ENCODE data around the gene STK32B.

STK32B gene

DNA sequence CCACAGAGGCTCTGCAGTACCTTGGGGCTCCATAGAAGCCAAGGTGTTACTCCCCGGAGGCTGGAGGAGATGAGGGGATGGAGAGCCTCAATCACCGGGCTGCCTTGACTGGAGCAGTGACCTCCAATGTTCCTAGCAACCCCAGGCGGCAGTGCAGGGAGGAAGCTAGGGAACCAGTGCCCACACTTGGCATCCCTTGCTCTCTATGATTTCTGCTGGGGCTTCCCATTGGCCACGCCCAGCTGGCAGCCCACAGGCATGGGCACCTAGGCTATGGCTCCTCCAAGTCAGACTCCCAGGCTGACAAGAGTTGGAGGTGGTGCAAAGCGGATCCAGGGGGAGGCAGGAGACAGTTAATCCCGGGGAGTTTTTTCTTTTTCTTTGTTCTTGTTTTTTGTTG, 427.4 kb downstream of the STK32B start:
- no peak for TF ChIP-seq TEAD4 (IDR thresholded peaks at IDR 0.05)
- TF ChIP-seq EGR1 (IDR thresholded peaks at IDR 0.05), result no peak
- TF ChIP-seq TAF1 (IDR thresholded peaks at IDR 0.05; ENCODE audit: low read depth), result no peak
- TF ChIP-seq EP300 (IDR thresholded peaks at IDR 0.05; ENCODE audit: borderline replicate concordance), result no peak
- TF ChIP-seq NFIC (IDR thresholded peaks at IDR 0.05), result no peak
- no peak for TF ChIP-seq RAD21 (IDR thresholded peaks at IDR 0.05; ENCODE audit: low read depth)
- TF ChIP-seq, protein P1, sequence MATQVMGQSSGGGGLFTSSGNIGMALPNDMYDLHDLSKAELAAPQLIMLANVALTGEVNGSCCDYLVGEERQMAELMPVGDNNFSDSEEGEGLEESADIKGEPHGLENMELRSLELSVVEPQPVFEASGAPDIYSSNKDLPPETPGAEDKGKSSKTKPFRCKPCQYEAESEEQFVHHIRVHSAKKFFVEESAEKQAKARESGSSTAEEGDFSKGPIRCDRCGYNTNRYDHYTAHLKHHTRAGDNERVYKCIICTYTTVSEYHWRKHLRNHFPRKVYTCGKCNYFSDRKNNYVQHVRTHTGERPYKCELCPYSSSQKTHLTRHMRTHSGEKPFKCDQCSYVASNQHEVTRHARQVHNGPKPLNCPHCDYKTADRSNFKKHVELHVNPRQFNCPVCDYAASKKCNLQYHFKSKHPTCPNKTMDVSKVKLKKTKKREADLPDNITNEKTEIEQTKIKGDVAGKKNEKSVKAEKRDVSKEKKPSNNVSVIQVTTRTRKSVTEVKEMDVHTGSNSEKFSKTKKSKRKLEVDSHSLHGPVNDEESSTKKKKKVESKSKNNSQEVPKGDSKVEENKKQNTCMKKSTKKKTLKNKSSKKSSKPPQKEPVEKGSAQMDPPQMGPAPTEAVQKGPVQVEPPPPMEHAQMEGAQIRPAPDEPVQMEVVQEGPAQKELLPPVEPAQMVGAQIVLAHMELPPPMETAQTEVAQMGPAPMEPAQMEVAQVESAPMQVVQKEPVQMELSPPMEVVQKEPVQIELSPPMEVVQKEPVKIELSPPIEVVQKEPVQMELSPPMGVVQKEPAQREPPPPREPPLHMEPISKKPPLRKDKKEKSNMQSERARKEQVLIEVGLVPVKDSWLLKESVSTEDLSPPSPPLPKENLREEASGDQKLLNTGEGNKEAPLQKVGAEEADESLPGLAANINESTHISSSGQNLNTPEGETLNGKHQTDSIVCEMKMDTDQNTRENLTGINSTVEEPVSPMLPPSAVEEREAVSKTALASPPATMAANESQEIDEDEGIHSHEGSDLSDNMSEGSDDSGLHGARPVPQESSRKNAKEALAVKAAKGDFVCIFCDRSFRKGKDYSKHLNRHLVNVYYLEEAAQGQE (IDR thresholded peaks at IDR 0.05; ENCODE audit: low read depth), result no peak

DNA sequence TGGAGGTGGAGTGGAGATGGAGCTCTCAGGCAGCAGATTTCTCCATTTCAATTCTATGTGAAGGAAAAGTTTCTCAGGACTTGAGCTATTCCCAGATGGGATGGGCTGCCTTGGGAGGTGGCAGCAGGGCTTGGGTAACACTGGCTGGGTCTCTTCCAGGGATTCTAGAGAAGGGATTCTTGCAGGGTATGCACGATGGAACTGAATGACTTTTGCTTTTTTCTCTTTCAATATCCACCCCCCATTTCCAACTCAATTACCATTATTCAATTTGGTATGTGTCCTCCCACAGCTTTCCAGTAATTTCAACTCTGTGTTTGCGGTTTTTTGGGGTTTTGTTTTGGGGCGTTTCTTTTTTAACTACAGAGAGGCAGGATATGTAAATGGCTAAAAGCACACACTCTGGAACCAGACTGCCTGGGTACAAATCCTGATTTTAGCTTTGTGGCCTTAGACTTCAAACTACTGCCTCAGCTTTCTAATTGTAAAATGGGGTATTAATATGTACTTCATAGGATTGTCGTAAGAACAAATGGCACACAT, 428.3 kb downstream of the STK32B start:
- TF ChIP-seq, protein P2, sequence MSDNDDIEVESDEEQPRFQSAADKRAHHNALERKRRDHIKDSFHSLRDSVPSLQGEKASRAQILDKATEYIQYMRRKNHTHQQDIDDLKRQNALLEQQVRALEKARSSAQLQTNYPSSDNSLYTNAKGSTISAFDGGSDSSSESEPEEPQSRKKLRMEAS (IDR thresholded peaks at IDR 0.05), result no peak
- TF ChIP-seq CREB1 (IDR thresholded peaks at IDR 0.05; ENCODE audit: low read depth), result no peak
- TF ChIP-seq NFIC (IDR thresholded peaks at IDR 0.05), result no peak
- no peak for TF ChIP-seq TEAD4 (IDR thresholded peaks at IDR 0.05)

DNA sequence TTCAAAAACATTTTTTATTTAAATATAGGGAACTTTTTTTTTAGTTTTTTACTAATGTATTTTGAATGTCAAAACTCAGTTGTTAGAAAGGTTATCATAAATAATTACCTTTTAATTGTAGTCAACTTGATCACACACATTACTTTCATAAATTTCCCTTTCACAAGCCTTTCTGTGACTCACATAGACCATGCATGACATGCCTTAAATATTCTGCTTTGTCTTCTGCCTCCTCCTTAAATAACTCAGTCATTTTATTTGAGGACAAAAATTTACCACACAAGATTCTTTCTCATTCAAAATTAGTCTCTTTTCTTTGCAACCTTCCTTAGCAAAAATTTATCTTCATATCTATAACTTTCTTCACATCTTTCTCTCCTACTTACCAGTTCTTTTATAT, 437.1 kb downstream of the STK32B start:
- TF ChIP-seq NFIC (IDR thresholded peaks at IDR 0.05), result no peak
- TF ChIP-seq RAD21 (IDR thresholded peaks at IDR 0.05; ENCODE audit: low read depth), result no peak
- TF ChIP-seq, protein P1 (IDR thresholded peaks at IDR 0.05; ENCODE audit: low read depth), result no peak
- TF ChIP-seq CREB1 (IDR thresholded peaks at IDR 0.05; ENCODE audit: low read depth), result no peak
- TF ChIP-seq EP300 (IDR thresholded peaks at IDR 0.05; ENCODE audit: borderline replicate concordance), result no peak
- TF ChIP-seq, protein P3, sequence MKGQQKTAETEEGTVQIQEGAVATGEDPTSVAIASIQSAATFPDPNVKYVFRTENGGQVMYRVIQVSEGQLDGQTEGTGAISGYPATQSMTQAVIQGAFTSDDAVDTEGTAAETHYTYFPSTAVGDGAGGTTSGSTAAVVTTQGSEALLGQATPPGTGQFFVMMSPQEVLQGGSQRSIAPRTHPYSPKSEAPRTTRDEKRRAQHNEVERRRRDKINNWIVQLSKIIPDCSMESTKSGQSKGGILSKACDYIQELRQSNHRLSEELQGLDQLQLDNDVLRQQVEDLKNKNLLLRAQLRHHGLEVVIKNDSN (IDR thresholded peaks at IDR 0.05), result no peak
- no peak for TF ChIP-seq EGR1 (IDR thresholded peaks at IDR 0.05)
- no peak for TF ChIP-seq FOXM1 (IDR thresholded peaks at IDR 0.05; ENCODE audit: borderline replicate concordance, low read depth)
- no peak for TF ChIP-seq YY1 (IDR thresholded peaks at IDR 0.05; ENCODE audit: low read depth)
- no peak for TF ChIP-seq TEAD4 (IDR thresholded peaks at IDR 0.05)
- TF ChIP-seq ZBTB7A (IDR thresholded peaks at IDR 0.05; ENCODE audit: low read depth), result no peak
- no peak for TF ChIP-seq TAF1 (IDR thresholded peaks at IDR 0.05; ENCODE audit: low read depth)
- TF ChIP-seq, protein P2 (IDR thresholded peaks at IDR 0.05), result no peak
- no peak for TF ChIP-seq TCF12 (IDR thresholded peaks at IDR 0.05; ENCODE audit: low read depth)
- TF ChIP-seq CEBPB (IDR thresholded peaks at IDR 0.05), result no peak

DNA sequence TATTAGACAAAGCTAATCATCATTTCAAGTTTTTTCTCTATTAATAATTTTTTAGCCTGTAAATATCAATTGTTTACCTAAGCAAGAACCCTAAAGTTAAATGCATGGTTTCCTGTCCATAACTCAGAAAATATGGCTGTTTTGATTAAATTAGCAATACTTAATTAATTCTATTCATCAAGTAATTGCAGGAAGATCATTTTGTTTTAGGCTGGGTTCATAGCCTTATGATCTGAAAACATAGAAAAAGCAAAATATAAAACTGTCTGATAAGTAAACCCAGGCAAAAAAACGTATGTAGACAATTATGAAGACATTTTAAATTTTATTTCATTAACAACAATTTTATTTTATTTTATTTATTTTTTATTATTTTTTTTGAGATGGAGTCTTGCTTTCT, 438.0 kb downstream of the STK32B start:
- TF ChIP-seq FOXM1 (IDR thresholded peaks at IDR 0.05; ENCODE audit: borderline replicate concordance, low read depth) (no peak), TAF1 (IDR thresholded peaks at IDR 0.05; ENCODE audit: low read depth) (no peak), RAD21 (IDR thresholded peaks at IDR 0.05; ENCODE audit: low read depth) (no peak), TEAD4 (IDR thresholded peaks at IDR 0.05) (no peak), CEBPB (IDR thresholded peaks at IDR 0.05) (no peak), TCF12 (IDR thresholded peaks at IDR 0.05; ENCODE audit: low read depth) (no peak), ZBTB7A (IDR thresholded peaks at IDR 0.05; ENCODE audit: low read depth) (no peak), EP300 (IDR thresholded peaks at IDR 0.05; ENCODE audit: borderline replicate concordance) (no peak), NFIC (IDR thresholded peaks at IDR 0.05) (no peak)

DNA sequence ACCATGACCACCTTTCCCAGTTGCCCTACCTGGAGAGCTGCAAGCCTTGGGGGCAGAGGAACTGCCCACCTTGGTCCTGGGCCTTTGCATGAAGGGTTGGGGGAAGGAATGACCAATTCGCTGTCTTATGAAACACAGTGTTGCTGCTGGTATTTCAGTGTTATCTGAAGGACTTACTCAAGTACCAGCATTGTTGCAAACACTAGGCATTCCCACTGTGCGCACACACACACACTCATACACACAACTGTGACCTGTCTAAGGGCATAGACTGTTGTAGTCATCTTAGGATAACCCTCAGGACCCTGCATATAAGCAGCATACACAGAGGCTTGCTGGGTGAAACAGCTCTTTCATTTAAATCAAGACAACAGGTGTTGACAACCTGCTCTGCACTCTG, 446.2 kb downstream of the STK32B start:
- TF ChIP-seq NFIC (IDR thresholded peaks at IDR 0.05) (no peak), YY1 (IDR thresholded peaks at IDR 0.05; ENCODE audit: low read depth) (no peak), FOXM1 (IDR thresholded peaks at IDR 0.05; ENCODE audit: borderline replicate concordance, low read depth) (no peak), TEAD4 (IDR thresholded peaks at IDR 0.05) (no peak)
- TF ChIP-seq, protein P1 (IDR thresholded peaks at IDR 0.05; ENCODE audit: low read depth), result no peak

Data from Ishikawa (cell line).